Fibroblast of lung (primary cell): ENCODE results near the gene EPAS1. TPM values are rescaled to one million over a fixed set of nuclear protein-coding genes. Genes with fewer than 3 reads are reported as not detected.

Experiments
- DNase-seq, 2 donors: peaks; one replicate each; pipeline versions ENCODE4 v3.0.0 to v3.0.0-alpha.2; 2010; ENCODE audit warnings: low read depth in 2 of 2
- H2AFZ ChIP-seq: 2 replicates; pipeline ENCODE4 v1.5.1; 2012; ENCODE audit warnings: low read length, control low read depth, inconsistent platforms
- H3K27ac ChIP-seq: 2 replicates; pipeline ENCODE4 v1.5.1; 2011; ENCODE audit warnings: low read length, control low read depth; ENCODE audit not compliant: insufficient read depth
- H3K27me3 ChIP-seq: 2 replicates; pipeline ENCODE4 v1.5.1; 2011; ENCODE audit warnings: mild to moderate bottlenecking, low read length; ENCODE audit not compliant: control insufficient read depth, insufficient read depth
- H3K36me3 ChIP-seq: 2 replicates; pipeline ENCODE4 v1.5.1; 2011; ENCODE audit warnings: low read length; ENCODE audit not compliant: control insufficient read depth, insufficient read depth
- H3K4me1 ChIP-seq: 2 replicates; pipeline ENCODE4 v1.5.1; 2011; ENCODE audit warnings: low read length; ENCODE audit not compliant: control insufficient read depth, insufficient read depth; ENCODE audit errors: extremely low read depth
- H3K4me2 ChIP-seq: 2 replicates; pipeline ENCODE4 v1.5.1; 2011; ENCODE audit warnings: low read length, control low read depth; ENCODE audit not compliant: insufficient read depth; ENCODE audit errors: extremely low read depth
- H3K4me3 ChIP-seq, 4 experiments: fragments of 200-600 bp in 1 of 4; sonication (generic) in 1 of 4; replicated peaks in 1 of 4; 2 replicates each; pipeline ENCODE4 v1.5.1; 2011 to 2016; ENCODE audit warnings: low read length in 4 of 4, low read depth in 3 of 4, mild to moderate bottlenecking in 3 of 4, control low read depth in 2 of 4, inconsistent platforms in 1 of 4, mixed read lengths in 1 of 4; ENCODE audit not compliant: insufficient read depth in 1 of 4; ENCODE audit errors: control extremely low read depth in 1 of 4
- H3K79me2 ChIP-seq: 2 replicates; pipeline ENCODE4 v1.5.1; 2012; ENCODE audit warnings: mild to moderate bottlenecking, low read length, inconsistent platforms; ENCODE audit not compliant: control insufficient read depth, insufficient read depth
- H3K9ac ChIP-seq: 2 replicates; pipeline ENCODE4 v1.5.1; 2011; ENCODE audit warnings: mild to moderate bottlenecking, low read length, control low read depth; ENCODE audit not compliant: insufficient read depth
- H3K9me3 ChIP-seq: 2 replicates; pipeline ENCODE4 v1.5.1; 2012; ENCODE audit warnings: low read depth, low read length; ENCODE audit not compliant: control insufficient read depth, insufficient read depth
- H4K20me1 ChIP-seq: 2 replicates; pipeline ENCODE4 v1.5.1; 2011; ENCODE audit warnings: low read length; ENCODE audit not compliant: control insufficient read depth, insufficient read depth; ENCODE audit errors: extremely low read depth
- EZH2 ChIP-seq: IDR thresholded peaks from 2 replicates; pipeline ENCODE4 v1.5.1; 2012; ENCODE audit warnings: low read length, control low read depth, mild to moderate bottlenecking; ENCODE audit errors: missing control alignments
- polyA plus RNA-seq, 2 donors: library from polyadenylated mRNA; depleted of rRNA in 1 of 2; stranded (reverse) in 1 of 2; unstranded in 1 of 2; fragments of >200 nt; gene quantifications; 2 replicates each; pipeline ENCODE4 v1.2.1, GENCODE V29; 2011 to 2012; ENCODE audit warnings: missing spikeins in 1 of 2
- total RNA-seq: library from RNA; depleted of rRNA; stranded (reverse); fragments of >200 nt; gene quantifications from 2 replicates; pipeline ENCODE4 v1.2.1, GENCODE V29; 2014
- TF ChIP-seq, protein P1 (sequence below), 2 donors: IDR thresholded peaks in 1 of 2; conservative IDR thresholded peaks in 1 of 2; 1 replicate in 1 of 2; 2 replicates in 1 of 2; pipeline ENCODE4 v1.5.1; 2011 to 2012; ENCODE audit warnings: low read length in 2 of 2, control low read depth in 1 of 2, inconsistent platforms in 1 of 2, low read depth in 1 of 2, mild to moderate bottlenecking in 1 of 2

Gene EPAS1
- total and polyA plus RNA-seq, 2 donors (not counting 1 experiment from before 2014, with no cell fraction given) = 120 to 941 TPM

DNA sequence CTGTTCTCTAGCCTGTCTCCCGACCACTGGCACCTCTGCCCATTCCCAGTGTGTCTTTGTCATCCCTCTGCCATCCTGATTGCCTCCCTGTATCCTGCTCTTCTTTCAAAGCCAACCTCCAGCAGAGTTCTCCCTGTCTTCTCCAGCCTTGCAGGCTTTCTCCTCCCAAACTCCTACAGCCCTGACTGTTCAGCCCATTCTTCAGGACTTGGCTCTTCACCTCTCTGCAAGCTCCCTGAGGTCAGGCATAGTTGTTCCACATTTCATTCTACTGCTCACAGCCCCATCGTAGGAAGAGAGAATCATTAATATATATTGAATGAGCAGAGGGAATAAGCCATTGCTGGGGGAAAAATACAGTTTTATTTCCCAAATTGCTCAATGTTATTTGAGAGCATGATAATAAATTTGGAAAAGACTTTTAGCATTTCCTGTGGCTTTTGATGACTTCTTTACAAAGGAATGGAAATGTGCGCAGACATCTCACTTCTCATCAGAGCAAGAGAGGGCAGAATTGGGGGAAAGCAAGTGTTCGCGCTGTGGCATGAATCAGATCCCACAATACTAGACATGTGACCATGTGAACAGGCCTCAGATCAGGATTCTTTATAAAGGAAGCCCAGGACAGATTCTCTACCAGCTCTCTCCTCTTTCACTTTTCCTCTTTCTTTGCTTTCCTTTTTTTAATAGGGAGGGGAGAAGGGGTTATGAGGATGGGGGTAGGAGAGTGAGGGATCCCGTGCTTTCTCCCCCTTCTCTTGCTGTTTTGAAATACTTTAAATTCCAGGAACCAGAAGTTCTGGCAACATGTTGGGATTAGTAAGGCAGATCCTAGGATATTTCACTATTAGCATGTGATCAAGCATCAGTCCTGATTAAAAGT, 37.4 kb downstream of the EPAS1 start:
- Histone ChIP-seq H3K4me3 (peak overlapping the region; percentile 2 to 57 (median 19)), H3K4me2 (peak overlapping the region; percentile 89), H3K27me3 (no peaks in the 10 kb centered on the region), H4K20me1 (no peaks in the 10 kb centered on the region), H3K36me3 (no peaks in the 10 kb centered on the region), H3K79me2 (peaks cover 68% of the 10 kb centered on the region), H3K9ac (peak overlapping the region; percentile 71), H2AFZ (no peak overlapping the region), H3K4me1 (peaks cover 70% of the 10 kb centered on the region), H3K27ac (peak overlapping the region; percentile 89), H3K9me3 (no peaks in the 10 kb centered on the region)
- TF ChIP-seq, protein P1, sequence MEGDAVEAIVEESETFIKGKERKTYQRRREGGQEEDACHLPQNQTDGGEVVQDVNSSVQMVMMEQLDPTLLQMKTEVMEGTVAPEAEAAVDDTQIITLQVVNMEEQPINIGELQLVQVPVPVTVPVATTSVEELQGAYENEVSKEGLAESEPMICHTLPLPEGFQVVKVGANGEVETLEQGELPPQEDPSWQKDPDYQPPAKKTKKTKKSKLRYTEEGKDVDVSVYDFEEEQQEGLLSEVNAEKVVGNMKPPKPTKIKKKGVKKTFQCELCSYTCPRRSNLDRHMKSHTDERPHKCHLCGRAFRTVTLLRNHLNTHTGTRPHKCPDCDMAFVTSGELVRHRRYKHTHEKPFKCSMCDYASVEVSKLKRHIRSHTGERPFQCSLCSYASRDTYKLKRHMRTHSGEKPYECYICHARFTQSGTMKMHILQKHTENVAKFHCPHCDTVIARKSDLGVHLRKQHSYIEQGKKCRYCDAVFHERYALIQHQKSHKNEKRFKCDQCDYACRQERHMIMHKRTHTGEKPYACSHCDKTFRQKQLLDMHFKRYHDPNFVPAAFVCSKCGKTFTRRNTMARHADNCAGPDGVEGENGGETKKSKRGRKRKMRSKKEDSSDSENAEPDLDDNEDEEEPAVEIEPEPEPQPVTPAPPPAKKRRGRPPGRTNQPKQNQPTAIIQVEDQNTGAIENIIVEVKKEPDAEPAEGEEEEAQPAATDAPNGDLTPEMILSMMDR (conservative IDR thresholded peaks at IDR 0.05 in 1 of 2, IDR thresholded peaks at IDR 0.05 in 1 of 2; ENCODE audit: low read depth in 1 of 2, low read length in 2 of 2) = no peak
- peak; percentile 94 to 96 for DNase-seq

DNA sequence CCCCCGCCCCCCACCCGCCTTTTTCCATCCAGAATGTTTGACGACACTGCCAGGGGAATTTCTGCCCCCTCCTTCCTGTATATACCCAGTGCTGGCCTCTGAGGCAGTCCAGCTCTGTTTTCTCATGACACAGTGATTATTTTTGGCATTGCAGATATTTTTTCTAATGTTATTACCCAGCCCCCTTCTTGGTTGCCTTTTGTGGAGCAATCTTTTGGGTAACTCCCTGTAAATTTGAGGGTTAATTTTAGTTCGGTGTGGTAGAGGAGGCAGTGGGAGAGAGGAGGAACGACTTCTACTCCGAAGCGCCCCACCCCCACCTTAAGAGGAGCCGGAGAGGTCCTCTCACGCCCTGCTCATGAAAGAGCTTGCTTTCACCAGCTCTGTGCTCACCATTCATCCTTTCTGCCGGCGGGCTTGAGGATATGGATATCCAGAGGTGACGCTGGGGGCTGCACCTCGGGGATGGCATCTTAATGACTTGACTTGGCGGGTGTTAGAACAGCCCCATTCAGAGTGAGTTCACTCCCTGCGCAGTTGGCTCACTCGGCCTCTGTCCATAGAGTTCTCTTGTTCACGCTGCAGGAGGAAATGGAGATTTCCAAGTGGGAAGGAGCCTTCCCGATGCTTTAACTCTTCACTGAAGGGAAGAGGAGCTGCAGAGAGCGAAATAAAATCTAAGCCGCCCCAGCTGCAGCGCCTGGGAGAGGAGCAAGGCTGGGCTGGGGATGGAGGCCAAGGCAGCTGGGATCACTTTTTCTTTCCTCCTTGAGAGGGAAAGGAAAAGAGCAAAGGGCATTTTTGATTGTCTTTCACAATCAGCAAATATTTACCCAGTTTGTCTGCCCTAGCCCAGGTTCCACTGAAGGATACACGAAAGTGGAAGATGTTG, 38.4 kb downstream of the EPAS1 start:
- peaks cover 68% of the 10 kb centered on the region for H3K4me1 ChIP-seq
- no peak for TF ChIP-seq EZH2
- TF ChIP-seq, protein P1 (conservative IDR thresholded peaks at IDR 0.05 in 1 of 2, IDR thresholded peaks at IDR 0.05 in 1 of 2; ENCODE audit: low read depth in 1 of 2, low read length in 2 of 2) = no peak
- peak overlapping the region; percentile 89 for H3K27ac ChIP-seq
- no peaks in the 10 kb centered on the region for H3K36me3 ChIP-seq
- H3K9me3 ChIP-seq = no peaks in the 10 kb centered on the region
- no peaks in the 10 kb centered on the region for H4K20me1 ChIP-seq
- no peaks in the 10 kb centered on the region for H3K27me3 ChIP-seq
- peak overlapping the region; percentile 89 for H3K4me2 ChIP-seq
- H3K9ac ChIP-seq = peak overlapping the region; percentile 71
- peak; percentile 72 to 88 for DNase-seq
- H2AFZ ChIP-seq = no peak overlapping the region
- H3K4me3 ChIP-seq = peak overlapping the region; percentile 2 to 57 (median 18)
- peaks cover 67% of the 10 kb centered on the region for H3K79me2 ChIP-seq
